Islet precursor cell (in vitro differentiated cells): ENCODE results near the gene SLC18A3.

Experiments used
- DNase-seq: peaks from one replicate; pipeline ENCODE4 v3.0.0-alpha.2; 2018

SLC18A3 gene

DNA sequence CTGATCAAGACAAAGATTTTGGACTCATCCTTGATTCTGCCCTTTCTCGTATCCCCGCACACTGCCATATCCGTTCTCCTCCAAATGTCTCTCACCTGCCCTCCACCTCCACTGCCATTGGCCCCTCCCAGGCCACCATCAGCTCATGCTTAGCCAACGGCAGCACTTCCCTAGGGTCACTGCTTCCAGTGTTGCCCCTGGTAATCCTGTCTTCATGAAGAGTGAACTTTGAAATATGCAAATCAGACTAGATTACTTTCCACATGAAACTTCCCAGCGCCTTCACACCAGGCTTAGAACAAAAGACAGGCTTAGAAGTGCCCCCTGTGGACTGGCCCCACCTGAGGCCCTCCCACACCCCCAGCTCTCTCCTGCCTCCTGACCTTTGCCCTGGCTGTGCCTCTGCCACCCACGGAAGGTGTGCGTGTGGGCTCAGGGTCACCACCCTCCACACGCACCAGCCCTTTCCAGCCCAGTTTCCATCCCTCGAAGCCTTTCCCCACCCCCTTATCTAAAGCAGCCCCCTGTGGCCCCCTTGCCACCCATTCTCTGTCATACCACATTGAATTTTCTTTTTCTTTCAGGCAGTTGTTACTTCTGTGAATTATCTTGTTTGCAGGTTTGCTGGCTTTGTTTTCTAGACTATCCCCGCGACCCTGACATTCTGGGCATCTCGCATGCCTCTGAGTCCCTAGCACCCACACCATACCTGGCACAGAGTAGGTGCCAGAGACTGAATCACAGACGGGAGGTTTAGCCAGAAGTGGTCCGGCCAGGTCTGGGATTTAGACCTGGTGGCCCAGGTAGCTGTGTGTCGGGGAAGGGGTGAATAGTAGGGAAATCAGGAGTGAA lies 42.5 kb downstream of the SLC18A3 start:
- DNase-seq: peak; percentile 29

DNA sequence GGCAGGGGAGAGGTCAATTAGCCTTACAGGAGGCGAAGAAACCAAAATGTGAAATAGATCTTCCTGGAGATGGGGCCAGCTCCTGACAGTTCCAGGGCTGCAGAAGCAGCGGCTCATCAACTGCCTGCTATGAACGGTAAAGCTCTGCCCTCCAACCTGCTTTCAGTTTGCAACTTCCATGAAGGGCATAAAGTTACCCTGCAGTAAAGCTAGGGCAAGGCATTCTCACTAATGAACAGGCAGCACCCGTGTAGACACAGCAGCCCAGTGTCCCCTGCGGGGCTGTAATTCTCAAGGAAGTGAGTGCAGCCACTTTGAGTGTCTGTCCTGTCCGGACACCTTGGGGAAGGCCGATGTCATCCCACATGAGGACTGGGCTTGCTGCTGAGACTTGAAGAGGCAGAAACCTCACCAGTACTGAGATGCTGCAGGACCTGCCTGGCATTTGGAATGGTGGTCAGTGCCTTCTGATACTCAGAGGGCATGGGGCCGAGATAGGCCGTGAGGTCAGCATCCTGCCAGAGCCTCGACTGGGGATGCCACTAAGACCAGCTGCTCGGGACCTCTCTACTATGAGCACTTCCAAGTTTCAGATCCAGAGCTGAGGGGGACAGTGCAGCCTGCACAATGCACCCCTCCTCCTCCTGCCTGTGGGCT lies 43.3 kb downstream of the SLC18A3 start:
- peak; percentile 35 for DNase-seq

DNA sequence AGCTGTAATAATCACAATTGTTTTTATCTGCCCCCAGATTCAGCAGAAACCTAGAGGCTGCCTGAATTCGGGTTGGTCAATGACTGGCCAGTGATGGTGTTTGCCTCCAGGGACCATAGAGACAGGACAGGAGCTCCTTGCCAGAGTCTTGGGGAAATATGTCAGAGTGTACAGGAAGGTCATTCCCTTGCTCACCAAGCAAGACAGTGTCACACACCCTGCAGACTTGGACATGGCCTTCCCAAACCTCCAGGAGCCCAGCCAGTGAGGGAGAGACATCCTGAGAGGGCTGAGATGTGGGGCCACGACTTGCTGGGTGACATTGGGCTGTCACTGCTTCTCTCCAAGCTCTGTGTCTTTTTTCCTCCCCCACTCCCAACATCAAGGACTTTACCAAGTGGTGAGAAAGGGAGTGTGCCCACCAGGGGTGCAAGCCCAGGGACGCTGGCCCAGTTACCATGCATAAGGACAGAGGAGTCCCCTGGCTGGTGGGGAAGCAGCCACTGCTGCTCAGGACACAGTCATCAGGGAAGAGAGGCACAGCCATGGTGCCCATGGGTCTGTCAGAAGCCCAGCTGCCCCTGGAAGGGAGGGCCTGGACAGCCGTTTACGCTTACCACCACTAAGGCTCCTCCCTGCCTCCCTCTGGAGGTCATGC lies 44.1 kb downstream of the SLC18A3 start:
- DNase-seq: peak; percentile 35

DNA sequence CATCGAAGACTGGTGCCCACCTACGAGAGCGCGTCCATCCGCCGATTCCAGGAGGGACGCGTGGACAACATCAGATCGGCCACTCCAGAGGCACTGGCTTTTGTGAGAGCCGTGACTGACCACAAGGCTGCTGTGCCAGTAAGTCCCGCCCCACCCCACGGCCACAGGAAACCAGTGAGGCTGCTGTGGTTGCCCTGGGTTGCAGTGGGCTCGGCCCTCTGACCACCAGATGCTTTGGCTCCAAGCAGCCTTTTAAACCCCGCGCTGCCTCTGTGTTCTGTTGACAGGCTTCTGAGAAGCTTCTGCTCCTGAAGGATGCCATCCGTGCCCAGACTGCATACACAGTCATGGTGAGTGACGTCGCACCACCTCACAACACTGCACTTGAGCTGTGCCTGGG lies 45.0 kb downstream of the SLC18A3 start:
- peak; percentile 32 for DNase-seq

DNA sequence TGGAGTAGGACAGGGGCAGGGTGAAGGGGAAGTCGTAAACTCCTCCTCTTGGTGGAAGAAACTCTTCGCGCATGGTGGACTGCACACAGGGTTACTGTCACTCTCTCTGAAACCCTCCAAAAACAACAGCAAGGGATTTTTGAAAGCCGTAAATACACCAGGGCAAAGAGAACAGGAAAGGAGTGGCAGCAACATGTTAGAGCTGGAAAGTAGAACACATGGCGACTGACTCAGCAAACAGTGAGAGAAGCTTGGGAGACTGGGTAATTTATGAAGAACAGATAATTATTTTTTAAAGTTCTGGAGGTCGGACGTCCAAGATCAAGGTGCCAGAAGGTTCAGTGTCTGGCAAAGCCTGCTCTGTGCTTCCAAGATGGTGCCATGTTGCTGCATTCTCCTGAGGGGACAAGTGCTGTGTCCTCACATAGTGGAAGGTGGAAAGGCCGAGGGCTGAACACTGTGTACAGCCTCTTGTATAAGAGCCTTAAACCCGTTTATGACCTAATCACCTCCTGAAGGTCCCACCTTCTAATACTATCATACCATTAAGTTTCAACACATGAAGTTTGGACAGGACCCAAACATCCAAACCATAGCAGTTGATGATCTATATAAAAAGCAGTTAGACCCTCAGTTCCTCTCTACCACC lies 46.9 kb downstream of the SLC18A3 start:
- no peak for DNase-seq

DNA sequence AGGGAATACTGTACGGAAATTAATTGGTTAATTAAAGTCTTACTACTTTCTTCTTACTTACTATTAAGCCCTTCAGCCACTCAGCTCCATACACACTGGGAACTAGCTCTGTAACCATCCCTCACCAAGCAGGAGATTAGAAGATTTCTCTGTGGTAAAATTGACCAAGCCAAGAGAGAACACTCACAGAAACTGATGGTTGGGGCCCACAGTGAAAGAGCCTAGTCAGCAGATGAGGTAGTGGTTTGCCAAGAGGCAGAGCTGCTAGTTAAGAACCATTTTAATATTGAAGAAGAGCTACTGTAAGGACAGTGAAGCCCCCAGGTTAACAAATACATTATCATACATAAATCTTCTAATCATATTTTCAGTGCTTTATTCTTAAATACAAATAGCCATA lies 47.5 kb downstream of the SLC18A3 start:
- no peak for DNase-seq

DNA sequence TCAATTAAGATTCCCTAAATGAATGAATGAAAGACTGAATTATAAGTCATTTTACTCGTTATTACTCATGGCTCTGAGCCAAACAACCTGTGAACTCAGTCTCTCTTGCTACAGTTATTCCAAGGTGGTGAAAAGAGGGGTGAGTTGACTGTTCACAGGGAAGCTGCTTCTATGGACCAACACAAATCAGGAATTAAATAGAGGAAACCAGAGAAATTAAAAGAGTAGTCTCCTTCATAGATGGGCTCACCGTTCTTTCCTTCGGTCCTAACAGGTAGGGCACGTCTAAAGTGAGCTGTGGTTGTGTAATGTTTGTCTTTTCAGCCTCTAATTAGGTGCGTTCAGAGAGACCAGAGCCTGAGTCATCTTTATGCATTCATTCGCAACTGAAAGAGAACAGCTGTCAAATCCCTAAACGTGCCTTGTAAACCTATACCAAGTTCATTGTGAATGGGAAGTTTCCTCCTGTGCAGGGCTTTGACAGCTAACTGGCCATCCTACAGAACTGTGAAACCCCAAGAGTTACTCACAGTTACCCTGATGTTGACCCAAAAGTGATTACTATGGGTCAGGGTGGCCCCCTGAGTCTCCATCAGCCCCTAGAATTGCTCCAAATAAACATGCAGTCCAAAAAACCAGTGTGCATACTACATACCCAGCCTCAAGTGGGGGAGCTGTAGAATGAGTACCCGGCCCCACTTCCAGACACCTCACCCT lies 51.2 kb downstream of the SLC18A3 start:
- DNase-seq: no peak
